Common myeloid progenitor, CD34-positive (primary cell): Measurements from ENCODE around the gene ABLIM2. TPM values are rescaled to one million over a fixed set of nuclear protein-coding genes. Genes with fewer than 3 reads are reported as not detected.

Experiments
- CTCF ChIA-PET: fragments of 350-600 bp; sonication (Branson Sonifier 250); formaldehyde crosslinking; loops from one replicate; lab custom pipeline; 2021; ENCODE audit warnings: antibody characterized with exemption; lab: Charles Lee
- POLR2A ChIA-PET: fragments of 350-600 bp; sonication (Branson Sonifier 250); formaldehyde crosslinking; loops from one replicate; lab custom pipeline; 2021; ENCODE audit warnings: antibody characterized with exemption; lab: Charles Lee
- DNase-seq, 3 donors: peaks; one replicate each; pipeline versions ENCODE4 v3.0.0 to v3.0.0-alpha.2; 2013
- H3K27ac ChIP-seq, 2 experiments: 1 replicate in 1 of 2; 2 replicates in 1 of 2; pipeline ENCODE4 v1.7.0; 2013; ENCODE audit warnings: inconsistent platforms in 2 of 2, low read length in 2 of 2, mild to moderate bottlenecking in 2 of 2, low read depth in 1 of 2, moderate library complexity in 1 of 2; ENCODE audit not compliant: severe bottlenecking in 2 of 2, insufficient read depth in 1 of 2, poor library complexity in 1 of 2
- H3K27me3 ChIP-seq, 5 experiments: replicated peaks in 2 of 5; 1 replicate in 3 of 5; 2 replicates in 2 of 5; pipeline versions ENCODE4 v1.6.1 to v1.7.0; 2013; ENCODE audit warnings: low read length in 4 of 5, mild to moderate bottlenecking in 2 of 5, moderate library complexity in 2 of 5, inconsistent platforms in 1 of 5; ENCODE audit not compliant: insufficient read depth in 5 of 5, control insufficient read depth in 4 of 5
- H3K36me3 ChIP-seq, 4 experiments: 1 replicate in 2 of 4; 2 replicates in 2 of 4; pipeline versions ENCODE4 v1.6.1 to v1.7.0; 2013; ENCODE audit warnings: low read length in 3 of 4, control low read depth in 1 of 4, mild to moderate bottlenecking in 1 of 4; ENCODE audit not compliant: control insufficient read depth in 4 of 4, insufficient read depth in 4 of 4
- H3K4me1 ChIP-seq, 4 experiments: 1 replicate in 3 of 4; 2 replicates in 1 of 4; pipeline versions ENCODE4 v1.6.1 to v1.7.1; 2013; ENCODE audit warnings: low read length in 3 of 4, mild to moderate bottlenecking in 3 of 4, control low read depth in 1 of 4, inconsistent platforms in 1 of 4, moderate library complexity in 1 of 4; ENCODE audit not compliant: control insufficient read depth in 4 of 4, insufficient read depth in 4 of 4; ENCODE audit errors: control extremely low read depth in 1 of 4
- H3K4me3 ChIP-seq, 7 experiments: 1 replicate in 4 of 7; 2 replicates in 3 of 7; pipeline versions ENCODE4 v1.5.1 to v1.7.0; 2013; ENCODE audit warnings: mild to moderate bottlenecking in 7 of 7, low read length in 6 of 7, moderate library complexity in 6 of 7, inconsistent platforms in 2 of 7, low read depth in 2 of 7, control low read depth in 1 of 7; ENCODE audit not compliant: insufficient read depth in 4 of 7, control insufficient read depth in 1 of 7; ENCODE audit errors: extremely low read depth in 1 of 7
- H3K9me3 ChIP-seq, 5 experiments: 1 replicate in 4 of 5; 2 replicates in 1 of 5; pipeline versions ENCODE4 v1.6.1 to v1.7.1; 2013; ENCODE audit warnings: low read length in 4 of 5, mild to moderate bottlenecking in 2 of 5, inconsistent platforms in 1 of 5, low read depth in 1 of 5, moderate library complexity in 1 of 5; ENCODE audit not compliant: control insufficient read depth in 4 of 5, insufficient read depth in 2 of 5; ENCODE audit errors: control extremely low read depth in 1 of 5
- WGBS: methylation state at CpG from one replicate; pipeline ENCODE4 v1.1.5; 2013; ENCODE audit not compliant: insufficient coverage; 5-methylcytosine and 5-hydroxymethylcytosine counted together
- polyA plus RNA-seq: library from polyadenylated mRNA; unstranded; fragments of 120-200 nt; gene quantifications from one replicate; pipeline ENCODE4 v1.2.1, GENCODE V29; 2013

Gene ABLIM2
- 0.03 TPM for polyA plus RNA-seq

- no peaks in the 10 kb centered on the region for H3K9me3 ChIP-seq
- H3K36me3 ChIP-seq = no peaks in the 10 kb centered on the region
- ChIA-PET POLR2A (no interaction called here), CTCF (interaction anchor here (0.9 to 2.9 kb wide), 4 partner anchors 11 to 39 kb away, joined by 3 to 10 read pairs (median 3); no protein-coding TSS in a partner anchor)
- H3K4me3 ChIP-seq = peak within 1 kb of the TSS; percentile 47 to 81 (median 72)
- WGBS = under 1% methylated on average over 71 of the region's 96 CpGs
- peak; percentile 98 to 99 (median 99) for DNase-seq
- peaks cover 0 to 49% (median 27%) of the 10 kb centered on the region in 5 experiments for H3K27me3 ChIP-seq
- H3K27ac ChIP-seq = no peak within 1 kb of the TSS
- H3K4me1 ChIP-seq = peaks cover 0 to 18% (median 16%) of the 10 kb centered on the region in 4 experiments
Observed at GRCh38 chr4:8158710-8159536, at the start of gene ABLIM2. ABLIM2 (minus strand) TSS chr4:8158813; CDS start chr4:8158689, 124 bp downstream.

DNA sequence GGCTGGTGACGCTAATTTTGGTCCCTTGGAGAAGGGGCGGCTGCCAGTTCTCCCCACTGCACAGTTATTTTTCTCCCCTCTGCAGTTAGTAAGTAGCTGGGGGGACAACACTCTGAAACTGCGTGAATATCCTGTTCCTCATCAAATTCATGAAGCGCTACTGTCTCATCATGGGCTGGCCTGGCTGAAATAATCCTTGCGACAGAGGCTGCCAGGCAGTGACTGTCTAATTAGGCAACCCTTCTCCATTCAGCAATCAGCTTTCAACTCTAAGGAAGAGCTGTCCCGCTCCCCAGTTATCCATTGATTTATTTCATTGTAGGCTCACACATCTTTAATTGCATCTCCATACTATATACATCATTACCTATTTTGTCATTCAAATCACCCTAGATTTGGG is 48.7 kb upstream of the ABLIM2 start:
- no peak overlapping the region for H3K4me3 ChIP-seq
- CTCF ChIA-PET = interaction anchor here (0.7 to 4.4 kb wide), 6 partner anchors 9 to 196 kb away, joined by 3 to 29 read pairs (median 4); no protein-coding TSS in a partner anchor

DNA sequence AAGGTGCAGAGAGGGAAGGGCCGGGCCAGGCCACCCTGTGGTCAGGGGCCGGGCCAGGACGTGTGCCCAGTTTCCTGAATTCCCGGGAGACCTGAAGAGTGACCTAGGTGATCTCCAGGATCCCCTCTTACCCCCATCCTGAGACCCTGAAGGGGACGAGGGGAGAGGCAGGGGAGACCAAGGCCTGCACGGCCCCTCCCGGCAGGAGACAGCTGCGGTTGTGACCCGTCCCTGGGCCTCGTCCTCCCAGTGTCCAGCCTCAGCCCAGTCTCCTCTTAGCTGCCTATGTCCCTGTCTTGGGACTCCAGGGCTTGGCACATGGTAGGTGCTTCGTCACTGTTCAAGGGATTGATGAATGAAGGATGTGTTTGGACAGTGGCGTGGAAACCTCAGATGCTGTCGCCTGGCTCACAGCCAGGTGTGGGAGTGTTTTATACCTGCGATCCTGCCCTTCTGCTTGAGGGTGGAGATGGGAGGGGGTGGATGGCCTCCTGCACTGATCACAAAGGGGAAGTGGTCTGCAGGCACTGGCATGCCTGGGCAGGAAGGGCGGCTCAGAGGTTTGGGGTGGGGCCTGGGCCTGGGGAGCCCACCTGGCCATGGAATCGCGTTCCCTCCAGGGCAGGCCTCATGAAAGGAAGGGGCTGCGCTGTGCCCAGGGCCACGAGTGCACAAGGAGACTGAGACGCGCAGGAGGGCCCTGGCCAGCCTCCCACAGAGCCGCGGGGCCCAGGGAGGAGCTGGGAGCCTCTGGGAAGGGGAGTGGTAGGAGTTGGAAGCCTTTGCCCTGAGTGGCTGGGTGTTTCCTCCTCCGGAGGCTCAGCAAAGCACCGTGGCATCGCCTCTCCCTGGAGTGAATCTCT is 47.4 kb upstream of the ABLIM2 start:
- Histone ChIP-seq H3K27ac (no peak overlapping the region), H3K4me3 (peak overlapping the region in 4 of 7 experiments; percentile 11 to 26 (median 25)), H3K4me1 (peaks cover 4 to 95% (median 85%) of the 10 kb centered on the region in 4 experiments), H3K9me3 (no peaks in the 10 kb centered on the region), H3K36me3 (peaks cover 5 to 43% (median 20%) of the 10 kb centered on the region in 4 experiments), H3K27me3 (no peaks in the 10 kb centered on the region)
- peak; percentile 73 to 95 (median 93) for DNase-seq
- 10% methylated on average over 13 of the region's 26 CpGs for WGBS
- ChIA-PET CTCF (interaction anchor here (0.6 to 4.4 kb wide), 9 partner anchors 9 to 36 kb away, joined by 3 to 29 read pairs (median 3); no protein-coding TSS in a partner anchor), POLR2A (no interaction called here)

More for the DNA sequence above, 48.7 kb upstream of the ABLIM2 start:
- 90% methylated on average over 4 of the region's 6 CpGs for WGBS
- POLR2A ChIA-PET = interaction anchor here (0.9 kb wide), 1 partner anchor 14 kb away, joined by 4 read pairs; no protein-coding TSS in a partner anchor
- DNase-seq = no peak
- H3K36me3 ChIP-seq = peaks cover 5 to 51% (median 23%) of the 10 kb centered on the region in 4 experiments
- no peaks in the 10 kb centered on the region for H3K27me3 ChIP-seq
- peaks cover 4 to 85% (median 74%) of the 10 kb centered on the region in 4 experiments for H3K4me1 ChIP-seq
- no peak overlapping the region for H3K27ac ChIP-seq
- no peaks in the 10 kb centered on the region for H3K9me3 ChIP-seq

- CTCF ChIA-PET = interaction anchor here (0.6 to 4.4 kb wide), 4 partner anchors 11 to 28 kb away, joined by 3 to 29 read pairs (median 6); no protein-coding TSS in a partner anchor
- H3K36me3 ChIP-seq = peaks cover 5 to 43% (median 20%) of the 10 kb centered on the region in 4 experiments
- no peaks in the 10 kb centered on the region for H3K9me3 ChIP-seq
- WGBS = 15% methylated on average over 11 of the region's 19 CpGs
- no peak overlapping the region for H3K27ac ChIP-seq
- no peaks in the 10 kb centered on the region for H3K27me3 ChIP-seq
- POLR2A ChIA-PET = no interaction called here
- H3K4me3 ChIP-seq = peak overlapping the region in 1 of 7 experiments; percentile 4
- peak; percentile 53 to 82 (median 76) for DNase-seq
- H3K4me1 ChIP-seq = peaks cover 7 to 96% (median 87%) of the 10 kb centered on the region in 4 experiments
Observed at GRCh38 chr4:8205241-8205707, 46.7 kb upstream of the ABLIM2 start.

- no peaks in the 10 kb centered on the region for H3K9me3 ChIP-seq
- no peaks in the 10 kb centered on the region for H3K27me3 ChIP-seq
- H3K36me3 ChIP-seq = peaks cover 5 to 37% (median 17%) of the 10 kb centered on the region in 4 experiments
- no peak overlapping the region for H3K27ac ChIP-seq
- no peak for DNase-seq
- ChIA-PET CTCF (interaction anchor here (0.6 to 4.4 kb wide), 4 partner anchors 11 to 37 kb away, joined by 3 to 29 read pairs (median 6); no protein-coding TSS in a partner anchor), POLR2A (no interaction called here)
- no peak overlapping the region for H3K4me3 ChIP-seq
- H3K4me1 ChIP-seq = peaks cover 7 to 96% (median 90%) of the 10 kb centered on the region in 4 experiments
- 88% methylated on average over 31 of the region's 31 CpGs for WGBS
Observed at GRCh38 chr4:8204576-8205227, 46.1 kb upstream of the ABLIM2 start.

DNA sequence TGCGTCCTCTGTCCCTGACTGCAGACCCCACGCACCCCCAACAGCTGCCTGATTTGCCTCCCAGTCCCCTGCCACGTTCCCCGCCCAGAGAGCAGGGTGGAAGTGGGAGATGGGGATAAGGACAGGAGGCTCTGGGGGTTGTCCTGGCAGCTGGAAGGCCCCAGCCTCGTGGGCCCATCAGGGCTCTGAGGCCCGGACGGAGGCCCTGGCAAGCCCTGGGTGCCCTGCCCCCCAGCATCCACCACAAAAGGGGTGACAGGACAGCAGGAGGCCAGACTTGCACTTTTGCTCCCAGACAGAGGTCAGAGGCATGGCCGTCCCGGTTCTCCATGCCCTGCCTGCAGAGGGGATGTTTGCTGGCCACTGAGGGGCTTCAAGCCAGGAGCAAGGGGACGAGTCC is 45.2 kb upstream of the ABLIM2 start:
- H3K27me3 ChIP-seq = no peaks in the 10 kb centered on the region
- POLR2A ChIA-PET = interaction anchor here (0.8 to 1.5 kb wide), 2 partner anchors 13 to 23 kb away, joined by 3 to 4 read pairs; no protein-coding TSS in a partner anchor
- H3K4me1 ChIP-seq = peaks cover 7 to 96% (median 93%) of the 10 kb centered on the region in 4 experiments
- H3K36me3 ChIP-seq = peaks cover 3 to 28% (median 10%) of the 10 kb centered on the region in 4 experiments
- peak overlapping the region in 2 of 7 experiments; percentile 81 to 87 for H3K4me3 ChIP-seq
- H3K9me3 ChIP-seq = no peaks in the 10 kb centered on the region
- CTCF ChIA-PET = interaction anchor here (0.6 to 1.9 kb wide), 6 partner anchors 10 to 38 kb away, joined by 3 to 5 read pairs (median 4); no protein-coding TSS in a partner anchor
- H3K27ac ChIP-seq = no peak overlapping the region
- DNase-seq = no peak
- WGBS = 77% methylated on average over 8 of the region's 10 CpGs
